SU-DHL-6 (cell line): Measurements from ENCODE around the gene CDH23.

Experiments
- H2AFZ ChIP-seq: fragments of 200-600 bp; sonication (generic); 2 replicates; pipeline ENCODE4 v1.6.1; 2014; ENCODE audit warnings: low read depth, mild to moderate bottlenecking, moderate library complexity, mixed read lengths, antibody characterized with exemption, low read length; ENCODE audit not compliant: severe bottlenecking
- H3F3A ChIP-seq: fragments of 200-600 bp; shearing (Covaris generic); 2 replicates; pipeline ENCODE4 v1.6.0; 2016; ENCODE audit warnings: antibody characterized with exemption, mild to moderate bottlenecking; ENCODE audit not compliant: insufficient read depth
- H3K27ac ChIP-seq: fragments of 200-600 bp; sonication (generic); 2 replicates; pipeline ENCODE4 v1.5.1; 2016; ENCODE audit warnings: low read depth, mild to moderate bottlenecking, low read length, moderate library complexity, mixed read lengths
- H3K27me3 ChIP-seq: fragments of 200-600 bp; sonication (generic), shearing (Covaris generic); 2 replicates; pipeline ENCODE4 v1.6.0; 2014; ENCODE audit warnings: mild to moderate bottlenecking, low read length
- H3K36me3 ChIP-seq: fragments of 200-600 bp; sonication (generic); 2 replicates; pipeline ENCODE4 v1.6.1; 2014; ENCODE audit warnings: mild to moderate bottlenecking, low read length, mixed read lengths
- H3K4me2 ChIP-seq: fragments of 300-600, 200-600 bp; shearing (Covaris generic), sonication (generic); 2 replicates; pipeline ENCODE4 v1.6.0; 2014; ENCODE audit warnings: low read length, low read depth, mild to moderate bottlenecking; ENCODE audit not compliant: poor library complexity, severe bottlenecking
- H3K4me3 ChIP-seq: fragments of 200-600 bp; sonication (generic); 2 replicates; pipeline ENCODE4 v1.5.1; 2014; ENCODE audit warnings: antibody characterized with exemption, low read length, mild to moderate bottlenecking, mixed read lengths; ENCODE audit not compliant: insufficient read depth, poor library complexity, severe bottlenecking
- H3K79me2 ChIP-seq: fragments of 200-600 bp; sonication (generic); 2 replicates; pipeline ENCODE4 v1.6.1; 2014; ENCODE audit warnings: mild to moderate bottlenecking, low read length, moderate library complexity; ENCODE audit not compliant: insufficient read depth
- H3K9ac ChIP-seq: fragments of 200-600 bp; sonication (generic); 2 replicates; pipeline ENCODE4 v1.7.0; 2014; ENCODE audit warnings: mild to moderate bottlenecking, low read length
- H3K9me2 ChIP-seq: fragments of 200-600 bp; sonication (generic); replicated peaks from 2 replicates; pipeline ENCODE4 v1.6.1; 2014; ENCODE audit warnings: low read length; ENCODE audit not compliant: insufficient read depth
- H3K9me3 ChIP-seq: fragments of 200-600 bp; sonication (generic); 2 replicates; pipeline ENCODE4 v1.6.1; 2014; ENCODE audit warnings: low read length, mixed read lengths; ENCODE audit not compliant: insufficient read depth
- H4K20me1 ChIP-seq: fragments of 200-600 bp; sonication (generic); 2 replicates; pipeline ENCODE4 v1.6.1; 2014; ENCODE audit warnings: low read depth, mild to moderate bottlenecking, antibody characterized with exemption, low read length, moderate library complexity, mixed read lengths
- CTCF ChIP-seq: fragments of 200-600 bp; sonication (generic); IDR thresholded peaks from one replicate; pipeline ENCODE4 v1.5.1; 2017; ENCODE audit warnings: antibody characterized with exemption, mild to moderate bottlenecking, low read length, moderate library complexity; ENCODE audit not compliant: insufficient read depth, poor library complexity, severe bottlenecking
- EZH2phosphoT487 ChIP-seq: fragments of 200-600 bp; sonication (generic), shearing (Covaris generic); conservative IDR thresholded peaks from 2 replicates; pipeline ENCODE4 v1.6.1; 2018; ENCODE audit warnings: mild to moderate bottlenecking, antibody characterized with exemption, low read length, moderate library complexity, mixed read lengths

CDH23 gene

GRCh38 chr10:71442859-71443570 lies 46.3 kb downstream of the CDH23 start:
- Histone ChIP-seq H4K20me1 (no peaks in the 10 kb centered on the region), H3K27me3 (no peaks in the 10 kb centered on the region), H3K79me2 (no peaks in the 10 kb centered on the region), H2AFZ (no peak overlapping the region), H3K9me3 (no peaks in the 10 kb centered on the region), H3K4me2 (no peak overlapping the region), H3F3A (no peaks in the 10 kb centered on the region), H3K9me2 (no peaks in the 10 kb centered on the region), H3K36me3 (no peaks in the 10 kb centered on the region), H3K9ac (no peak overlapping the region), H3K27ac (no peak overlapping the region), H3K4me3 (no peak overlapping the region)
- TF ChIP-seq EZH2phosphoT487 (no peak), CTCF (no peak)

GRCh38 chr10:71443676-71444075 lies 47.0 kb downstream of the CDH23 start:
- Histone ChIP-seq H3K79me2 (no peaks in the 10 kb centered on the region), H3F3A (no peaks in the 10 kb centered on the region), H3K9ac (no peak overlapping the region), H3K4me2 (no peak overlapping the region), H3K4me3 (no peak overlapping the region), H3K27me3 (no peaks in the 10 kb centered on the region), H2AFZ (no peak overlapping the region), H3K9me3 (no peaks in the 10 kb centered on the region), H4K20me1 (no peaks in the 10 kb centered on the region), H3K27ac (no peak overlapping the region), H3K36me3 (no peaks in the 10 kb centered on the region), H3K9me2 (no peaks in the 10 kb centered on the region)
- TF ChIP-seq EZH2phosphoT487 (no peak), CTCF (no peak)

GRCh38 chr10:71444284-71445054 lies 47.7 kb downstream of the CDH23 start:
- Histone ChIP-seq H3K36me3 (no peaks in the 10 kb centered on the region), H3K9me3 (no peaks in the 10 kb centered on the region), H3K9me2 (no peaks in the 10 kb centered on the region)

More at GRCh38 chr10:71444284-71445054, 47.7 kb downstream of the CDH23 start:
- H3K79me2 ChIP-seq: no peaks in the 10 kb centered on the region
- H3K9ac ChIP-seq: no peak overlapping the region
- H2AFZ ChIP-seq: no peak overlapping the region
- no peak overlapping the region for H3K27ac ChIP-seq
- no peaks in the 10 kb centered on the region for H3F3A ChIP-seq
- TF ChIP-seq CTCF: no peak
- no peak for TF ChIP-seq EZH2phosphoT487
- H4K20me1 ChIP-seq: no peaks in the 10 kb centered on the region
- no peaks in the 10 kb centered on the region for H3K27me3 ChIP-seq
- H3K4me2 ChIP-seq: no peak overlapping the region
- no peak overlapping the region for H3K4me3 ChIP-seq
